Stimulated activated naive CD8-positive, alpha-beta T cell treated with anti-CD3 and anti-CD28 coated beads, Interleukin-15, Interleukin-2, amounts not matched to agents 100 ng/mL and 50 ng/mL, for 24 hours (primary cell): ENCODE measurements around the gene BANF2.
A peak's percentile ranks its signal among the peaks of the same experiment; 100 is the strongest.

ENCODE experiments used
- H3K27ac Mint-ChIP-seq: one replicate; pipeline ENCODE4 v1.8.0; 2021; ENCODE audit warnings: mild to moderate bottlenecking, mixed read lengths
- H3K27me3 Mint-ChIP-seq: one replicate; pipeline ENCODE4 v1.8.0; 2021; ENCODE audit warnings: mixed read lengths
- H3K36me3 Mint-ChIP-seq: one replicate; pipeline ENCODE4 v1.8.0; 2021; ENCODE audit warnings: low read depth, mixed read lengths
- H3K4me1 Mint-ChIP-seq: one replicate; pipeline ENCODE4 v1.8.0; 2021; ENCODE audit warnings: low read depth, mixed read lengths
- H3K4me3 Mint-ChIP-seq: one replicate; pipeline ENCODE4 v1.8.0; 2021; ENCODE audit warnings: mild to moderate bottlenecking, mixed read lengths
- H3K9me3 Mint-ChIP-seq: one replicate; pipeline ENCODE4 v1.8.0; 2021; ENCODE audit warnings: mixed read lengths

BANF2 gene

GRCh38 chr20:17659801-17660200 lies 40.0 kb upstream of the BANF2 start:
- Mint-ChIP-seq H3K4me1 (peaks cover 64% of the 10 kb centered on the region), H3K36me3 (peaks cover 45% of the 10 kb centered on the region), H3K27ac (no peak overlapping the region)

GRCh38 chr20:17660667-17661066 lies 39.1 kb upstream of the BANF2 start:
- Mint-ChIP-seq H3K27ac (no peak overlapping the region), H3K36me3 (peaks cover 45% of the 10 kb centered on the region), H3K4me3 (no peak overlapping the region), H3K9me3 (no peaks in the 10 kb centered on the region), H3K4me1 (peaks cover 72% of the 10 kb centered on the region), H3K27me3 (no peaks in the 10 kb centered on the region)

More at GRCh38 chr20:17659801-17660200, 40.0 kb upstream of the BANF2 start:
- H3K27me3 Mint-ChIP-seq = no peaks in the 10 kb centered on the region
- no peak overlapping the region for H3K4me3 Mint-ChIP-seq
- no peaks in the 10 kb centered on the region for H3K9me3 Mint-ChIP-seq

- Mint-ChIP-seq H3K27ac (peak overlapping the region; percentile 11), H3K4me3 (no peak overlapping the region), H3K9me3 (no peaks in the 10 kb centered on the region), H3K27me3 (no peaks in the 10 kb centered on the region), H3K4me1 (peaks cover 74% of the 10 kb centered on the region), H3K36me3 (peaks cover 42% of the 10 kb centered on the region)
These were observed 38.5 kb upstream of the BANF2 start for GRCh38 chr20:17661121-17661744.

- Mint-ChIP-seq H3K36me3 (peaks cover 30% of the 10 kb centered on the region), H3K4me3 (no peak overlapping the region), H3K27me3 (no peaks in the 10 kb centered on the region), H3K27ac (peak overlapping the region; percentile 17), H3K4me1 (peaks cover 76% of the 10 kb centered on the region), H3K9me3 (no peaks in the 10 kb centered on the region)
These were observed 37.3 kb upstream of the BANF2 start for GRCh38 chr20:17662333-17663039.

- Mint-ChIP-seq H3K27ac (no peak overlapping the region), H3K9me3 (no peaks in the 10 kb centered on the region), H3K4me1 (peaks cover 72% of the 10 kb centered on the region), H3K27me3 (no peaks in the 10 kb centered on the region), H3K36me3 (peaks cover 25% of the 10 kb centered on the region), H3K4me3 (no peak overlapping the region)
These were observed 36.7 kb upstream of the BANF2 start for GRCh38 chr20:17663040-17663399.

GRCh38 chr20:17663486-17663885 lies 36.3 kb upstream of the BANF2 start:
- no peak overlapping the region for H3K27ac Mint-ChIP-seq
- H3K36me3 Mint-ChIP-seq = peaks cover 25% of the 10 kb centered on the region
- no peaks in the 10 kb centered on the region for H3K9me3 Mint-ChIP-seq
- no peaks in the 10 kb centered on the region for H3K27me3 Mint-ChIP-seq
- H3K4me3 Mint-ChIP-seq = no peak overlapping the region
- peaks cover 70% of the 10 kb centered on the region for H3K4me1 Mint-ChIP-seq

- peaks cover 70% of the 10 kb centered on the region for H3K4me1 Mint-ChIP-seq
- no peaks in the 10 kb centered on the region for H3K27me3 Mint-ChIP-seq
- H3K4me3 Mint-ChIP-seq = peak overlapping the region; percentile 69
- H3K9me3 Mint-ChIP-seq = no peaks in the 10 kb centered on the region
- H3K27ac Mint-ChIP-seq = peak overlapping the region; percentile 74
- H3K36me3 Mint-ChIP-seq = peaks cover 20% of the 10 kb centered on the region
These were observed 35.6 kb upstream of the BANF2 start for GRCh38 chr20:17664025-17664633.

GRCh38 chr20:17665756-17666155 lies 34.0 kb upstream of the BANF2 start:
- H3K4me1 Mint-ChIP-seq = peaks cover 65% of the 10 kb centered on the region
- peak overlapping the region; percentile 65 for H3K27ac Mint-ChIP-seq
- H3K36me3 Mint-ChIP-seq = peaks cover 7% of the 10 kb centered on the region
- no peak overlapping the region for H3K4me3 Mint-ChIP-seq
- no peaks in the 10 kb centered on the region for H3K9me3 Mint-ChIP-seq
- no peaks in the 10 kb centered on the region for H3K27me3 Mint-ChIP-seq

GRCh38 chr20:17666481-17666880 lies 33.3 kb upstream of the BANF2 start:
- no peak overlapping the region for H3K4me3 Mint-ChIP-seq
- no peak overlapping the region for H3K27ac Mint-ChIP-seq
- H3K4me1 Mint-ChIP-seq = peaks cover 66% of the 10 kb centered on the region

GRCh38 chr20:17667445-17667844 lies 32.3 kb upstream of the BANF2 start:
- Mint-ChIP-seq H3K4me1 (peaks cover 58% of the 10 kb centered on the region), H3K27me3 (no peaks in the 10 kb centered on the region), H3K9me3 (no peaks in the 10 kb centered on the region), H3K27ac (no peak overlapping the region), H3K4me3 (no peak overlapping the region), H3K36me3 (peaks cover 5% of the 10 kb centered on the region)

More at GRCh38 chr20:17666481-17666880, 33.3 kb upstream of the BANF2 start:
- no peaks in the 10 kb centered on the region for H3K27me3 Mint-ChIP-seq
- H3K9me3 Mint-ChIP-seq = no peaks in the 10 kb centered on the region
- peaks cover 5% of the 10 kb centered on the region for H3K36me3 Mint-ChIP-seq

GRCh38 chr20:17668432-17668831 lies 31.3 kb upstream of the BANF2 start:
- Mint-ChIP-seq H3K9me3 (no peaks in the 10 kb centered on the region), H3K4me1 (peaks cover 48% of the 10 kb centered on the region), H3K4me3 (no peak overlapping the region), H3K27me3 (no peaks in the 10 kb centered on the region), H3K27ac (no peak overlapping the region), H3K36me3 (peaks cover 5% of the 10 kb centered on the region)

- H3K4me3 Mint-ChIP-seq = no peak overlapping the region
- H3K4me1 Mint-ChIP-seq = peaks cover 39% of the 10 kb centered on the region
- H3K9me3 Mint-ChIP-seq = no peaks in the 10 kb centered on the region
- no peak overlapping the region for H3K27ac Mint-ChIP-seq
- H3K27me3 Mint-ChIP-seq = no peaks in the 10 kb centered on the region
- peaks cover 5% of the 10 kb centered on the region for H3K36me3 Mint-ChIP-seq
These were observed 30.3 kb upstream of the BANF2 start for GRCh38 chr20:17669306-17669931.

GRCh38 chr20:17671011-17671410 lies 28.8 kb upstream of the BANF2 start:
- Mint-ChIP-seq H3K27ac (no peak overlapping the region), H3K4me3 (no peak overlapping the region), H3K27me3 (no peaks in the 10 kb centered on the region), H3K36me3 (peaks cover 9% of the 10 kb centered on the region), H3K4me1 (peaks cover 26% of the 10 kb centered on the region), H3K9me3 (no peaks in the 10 kb centered on the region)

- H3K36me3 Mint-ChIP-seq = peaks cover 9% of the 10 kb centered on the region
- peaks cover 20% of the 10 kb centered on the region for H3K4me1 Mint-ChIP-seq
- H3K9me3 Mint-ChIP-seq = no peaks in the 10 kb centered on the region
- no peaks in the 10 kb centered on the region for H3K27me3 Mint-ChIP-seq
- H3K27ac Mint-ChIP-seq = no peak overlapping the region
- no peak overlapping the region for H3K4me3 Mint-ChIP-seq
These were observed 28.2 kb upstream of the BANF2 start for GRCh38 chr20:17671565-17671964.

GRCh38 chr20:17673084-17673483 lies 26.7 kb upstream of the BANF2 start:
- H3K27ac Mint-ChIP-seq = no peak overlapping the region
- no peak overlapping the region for H3K4me3 Mint-ChIP-seq
- H3K9me3 Mint-ChIP-seq = no peaks in the 10 kb centered on the region
- peaks cover 7% of the 10 kb centered on the region for H3K36me3 Mint-ChIP-seq
- H3K27me3 Mint-ChIP-seq = no peaks in the 10 kb centered on the region
- H3K4me1 Mint-ChIP-seq = peaks cover 14% of the 10 kb centered on the region
